Amygdala (tissue), 56 donors: ENCODE measurements around the gene SEC61A1.
A peak's percentile ranks its signal among the peaks of the same experiment; 100 is the strongest.

Experiments used
- DNase-seq, 56 donors: peaks; one replicate each; lab custom pipeline; 2025; lab: John Stamatoyannopoulos, UW

SEC61A1 gene

GRCh38 chr3:128076483-128077201 lies 24.4 kb downstream of the SEC61A1 start:
- DNase-seq, result peak in 36 of 56 donors; percentile 7 to 68 (median 46)

DNA sequence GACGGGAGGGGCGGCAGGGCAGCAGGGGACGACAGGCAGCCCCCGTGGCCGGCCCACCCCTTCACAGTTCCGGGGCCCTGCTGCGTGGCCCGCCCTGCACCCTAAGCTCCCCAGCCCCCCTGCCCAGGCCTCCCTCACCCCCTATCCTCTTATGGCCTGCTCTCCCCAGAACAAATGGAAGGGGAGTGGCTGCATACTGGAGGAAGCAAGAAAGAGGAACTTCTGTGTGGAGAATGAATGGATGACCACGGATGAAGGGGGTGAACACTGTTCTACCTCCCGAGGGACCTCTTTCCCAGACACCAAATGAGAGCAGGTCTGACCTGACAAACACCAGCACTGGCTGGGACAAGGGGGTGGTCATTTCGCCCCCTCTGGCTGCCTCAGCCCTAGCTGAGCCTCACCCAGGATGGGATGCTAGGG lies 25.0 kb downstream of the SEC61A1 start:
- peak in 1 of 56 donors; percentile 46 for DNase-seq

DNA sequence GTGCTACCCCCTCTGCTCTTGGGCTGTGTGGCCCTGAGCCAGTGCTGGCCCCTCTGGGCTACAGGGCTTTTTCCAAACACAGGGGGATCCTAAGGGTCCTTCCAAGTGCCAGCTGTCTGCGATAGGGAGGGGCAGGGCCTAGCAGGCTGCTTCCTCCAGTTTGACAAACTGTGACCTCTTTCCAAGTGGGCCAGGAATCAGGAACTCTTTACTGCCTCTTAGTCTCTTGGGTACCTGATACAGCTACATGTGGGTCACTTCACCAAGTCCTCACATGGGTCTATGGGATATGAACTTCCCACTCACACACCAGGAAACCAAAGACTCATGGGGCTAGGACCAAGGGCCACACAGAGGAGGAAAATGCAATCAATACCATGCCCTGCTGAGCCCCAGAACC lies 25.4 kb downstream of the SEC61A1 start:
- no peak for DNase-seq

DNA sequence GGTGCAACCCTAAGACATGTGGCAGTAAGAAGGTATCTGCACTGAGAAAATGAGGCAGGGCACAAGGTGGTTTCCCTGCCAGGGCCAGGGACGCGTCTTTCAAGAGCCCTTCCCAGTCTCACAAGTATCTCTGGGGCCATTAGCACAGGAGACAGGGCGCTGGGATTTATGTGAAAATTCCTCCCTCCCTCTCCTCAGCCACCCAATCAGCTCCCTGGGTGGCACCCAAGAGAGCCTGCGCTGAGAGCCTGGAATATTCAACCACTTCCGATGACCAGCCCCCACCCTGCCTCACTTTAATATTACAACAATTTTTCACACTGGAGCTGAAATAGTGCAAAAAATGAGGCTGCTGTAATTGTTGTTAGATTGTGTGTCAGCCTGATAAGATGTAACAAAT lies 26.1 kb downstream of the SEC61A1 start:
- no peak for DNase-seq

GRCh38 chr3:128078875-128079274 lies 26.6 kb downstream of the SEC61A1 start:
- DNase-seq, result no peak

GRCh38 chr3:128079823-128080222 lies 27.6 kb downstream of the SEC61A1 start:
- DNase-seq, result no peak

- no peak for DNase-seq
Observed at GRCh38 chr3:128080323-128081080, 28.3 kb downstream of the SEC61A1 start.

- no peak for DNase-seq
Observed at GRCh38 chr3:128081226-128081625, 29.0 kb downstream of the SEC61A1 start.

- no peak for DNase-seq
Observed at GRCh38 chr3:128081846-128082245, 29.6 kb downstream of the SEC61A1 start.

DNA sequence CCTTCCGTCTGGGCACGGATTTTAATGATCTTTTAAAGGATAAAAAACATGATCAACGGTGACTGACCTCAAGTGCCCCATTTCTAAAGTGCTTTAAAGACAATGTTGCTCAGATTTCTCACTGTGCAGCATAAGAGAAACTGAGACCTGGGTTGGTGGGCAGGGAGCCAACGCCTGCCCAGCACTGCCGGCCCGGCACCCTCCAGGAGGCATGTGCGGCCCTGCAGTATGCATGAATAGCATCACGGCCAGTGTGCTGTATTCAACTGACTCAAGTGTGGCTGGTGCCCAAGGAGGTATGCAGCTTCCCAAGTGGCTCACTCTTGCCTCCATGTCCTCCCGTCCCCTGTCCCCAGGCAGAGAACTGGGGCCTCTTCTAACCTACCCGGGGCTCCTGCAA lies 30.3 kb downstream of the SEC61A1 start:
- no peak for DNase-seq

DNA sequence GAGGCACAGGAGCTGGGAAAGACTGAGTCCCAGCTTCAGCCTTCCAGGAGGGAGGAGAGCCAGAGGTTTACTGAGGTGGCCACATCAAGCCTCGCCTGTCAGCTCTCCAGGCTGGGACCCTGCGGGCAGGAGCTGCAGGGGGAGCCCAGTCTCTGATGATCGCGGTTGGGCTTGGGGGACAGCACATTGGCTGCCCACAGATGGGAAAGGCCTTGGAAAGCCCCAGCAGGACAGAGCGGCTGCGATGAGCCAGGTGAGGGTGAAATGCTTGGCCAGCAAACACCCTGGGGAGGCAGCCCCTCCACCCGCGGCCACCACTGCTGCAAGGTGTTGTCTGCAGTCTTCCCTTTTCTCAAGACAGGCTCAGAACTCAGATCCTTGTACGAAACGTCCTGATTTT lies 31.2 kb downstream of the SEC61A1 start:
- DNase-seq, result no peak

- no peak for DNase-seq
Observed at GRCh38 chr3:128083980-128084674, 31.9 kb downstream of the SEC61A1 start.

DNA sequence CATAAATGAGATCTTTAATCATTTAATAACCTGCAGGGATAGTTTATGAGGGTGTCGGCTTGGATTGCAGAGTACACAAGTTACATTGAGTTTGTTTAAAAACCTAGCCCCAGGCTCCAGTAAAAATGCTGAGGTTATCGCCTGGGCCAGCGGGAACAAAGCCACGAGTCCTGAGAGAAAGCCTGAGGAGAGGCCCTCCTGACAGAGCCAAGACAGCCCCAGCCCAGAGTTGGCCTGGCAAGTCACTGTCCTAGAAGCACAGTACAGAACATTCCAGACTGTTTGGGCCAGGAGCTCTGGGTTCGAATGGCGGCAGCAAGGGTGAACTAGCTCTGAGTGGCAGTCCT lies 32.4 kb downstream of the SEC61A1 start:
- DNase-seq, result no peak

DNA sequence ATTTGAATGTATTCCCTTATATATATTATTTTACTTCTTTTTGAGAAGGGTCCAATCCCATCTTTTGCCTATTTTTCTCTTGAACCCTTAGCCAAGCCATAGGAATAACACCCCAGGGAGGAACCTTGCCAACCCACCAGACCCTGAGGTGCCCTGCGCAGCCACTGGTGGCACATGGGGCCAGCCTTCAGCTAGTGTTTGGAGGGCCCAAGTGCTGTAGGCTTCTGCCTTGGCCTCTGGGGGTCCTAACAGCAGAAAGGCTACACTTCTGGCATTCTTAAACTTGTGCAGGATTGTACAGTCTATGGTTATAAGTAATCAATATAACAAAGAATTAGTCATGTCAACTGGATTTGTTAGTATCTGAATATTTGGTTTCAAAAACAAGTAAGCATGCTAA lies 36.9 kb downstream of the SEC61A1 start:
- no peak for DNase-seq

DNA sequence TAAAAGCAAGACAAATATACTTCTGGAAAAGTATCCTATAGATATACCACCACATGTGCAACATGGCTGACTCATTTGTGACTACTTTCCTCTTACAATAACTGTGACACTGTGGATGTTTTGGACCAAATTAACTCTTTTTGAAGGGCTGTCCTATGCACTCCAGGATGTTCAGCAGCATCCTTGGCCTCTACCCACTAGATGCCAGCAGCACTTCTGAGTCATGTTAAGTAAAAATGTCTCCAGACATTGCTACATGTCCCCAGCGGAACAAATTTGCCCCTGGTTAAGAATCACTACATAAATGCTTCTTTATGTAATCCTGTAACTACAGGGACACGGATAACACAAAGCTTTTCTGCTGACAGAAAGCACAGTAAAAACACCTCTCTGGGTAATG lies 39.3 kb downstream of the SEC61A1 start:
- DNase-seq, result no peak

- no peak for DNase-seq
Observed at GRCh38 chr3:128094295-128095151, 42.3 kb downstream of the SEC61A1 start.

- DNase-seq, result peak in 53 of 56 donors; percentile 15 to 88 (median 65)
Observed at GRCh38 chr3:128095222-128095703, 43.0 kb downstream of the SEC61A1 start.

GRCh38 chr3:128098234-128098633 lies 46.0 kb downstream of the SEC61A1 start:
- no peak for DNase-seq

DNA sequence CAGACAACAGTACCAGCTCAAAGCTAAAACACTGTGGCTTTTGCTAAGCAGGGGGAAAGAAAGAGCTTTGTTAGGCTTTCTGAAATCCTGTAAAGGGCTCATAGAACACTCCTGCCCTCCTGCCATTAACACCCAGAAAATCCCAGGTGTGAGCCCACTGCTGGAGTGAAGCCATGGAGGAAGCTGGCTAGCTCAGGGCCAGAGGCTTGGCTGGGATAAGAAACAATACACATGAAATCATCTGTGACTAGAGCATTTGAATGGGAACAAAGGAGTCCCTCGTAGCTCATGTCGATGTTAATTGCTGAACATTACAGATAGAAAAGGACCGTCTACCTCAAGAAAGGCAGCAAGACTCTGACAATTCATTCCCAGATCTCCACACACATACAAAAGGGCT lies 47.9 kb downstream of the SEC61A1 start:
- peak in 9 of 56 donors; percentile 5 to 57 (median 17) for DNase-seq

DNA sequence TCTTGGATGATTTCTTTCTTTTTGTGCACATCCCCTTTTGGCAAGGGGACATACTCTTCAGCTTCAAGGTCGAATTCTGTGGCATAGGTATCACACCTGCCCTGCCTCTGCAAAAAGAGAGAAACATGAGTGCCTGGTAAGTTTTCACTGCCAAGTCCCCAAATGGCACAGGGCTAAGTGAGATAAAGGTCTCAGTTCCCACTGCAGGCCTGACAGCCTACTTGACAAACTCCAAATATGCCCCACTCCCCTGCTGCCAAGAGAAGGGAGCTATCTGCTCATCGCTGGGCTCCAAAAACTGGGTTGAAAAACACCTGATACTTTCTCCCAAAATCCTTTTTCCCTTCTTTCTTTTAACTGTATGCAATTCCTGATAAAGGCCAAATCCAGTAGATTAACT lies 48.4 kb downstream of the SEC61A1 start:
- no peak for DNase-seq
